HEK293 (cell line): Measurements from ENCODE around the gene LHFPL3.

Experiments
- CTCF ChIP-seq: fragments of 450-650 bp; formaldehyde crosslinking; IDR thresholded peaks from 2 replicates; pipeline ENCODE4 v1.5.1; 2016; ENCODE audit warnings: missing biosample characterization, missing genetic modification characterization
- ELK4 ChIP-seq: IDR thresholded peaks from 2 replicates; pipeline ENCODE4 v1.6.1; 2011; ENCODE audit warnings: mild to moderate bottlenecking, low read depth, low read length, borderline replicate concordance
- TCF7L2 ChIP-seq: IDR thresholded peaks from 2 replicates; pipeline ENCODE4 v1.6.1; 2011; ENCODE audit warnings: low read depth, mild to moderate bottlenecking, inconsistent platforms, low read length, moderate library complexity, borderline replicate concordance
- ZBTB20 ChIP-seq: fragments of 450-650 bp; formaldehyde crosslinking; IDR thresholded peaks from 2 replicates; pipeline ENCODE4 v1.5.1; 2016; ENCODE audit warnings: missing biosample characterization, missing genetic modification characterization
- ZBTB49 ChIP-seq: fragments of 450-650 bp; formaldehyde crosslinking; IDR thresholded peaks from 2 replicates; pipeline ENCODE4 v1.5.1; 2016; ENCODE audit warnings: missing biosample characterization, missing genetic modification characterization, low read depth
- ZNF239 ChIP-seq: fragments of 450-650 bp; formaldehyde crosslinking; IDR thresholded peaks from 2 replicates; pipeline ENCODE4 v1.5.1; 2016; ENCODE audit warnings: missing biosample characterization, missing genetic modification characterization
- ZNF341 ChIP-seq: fragments of 450-650 bp; formaldehyde crosslinking; IDR thresholded peaks from 2 replicates; pipeline ENCODE4; 2016; ENCODE audit warnings: low read depth, missing biosample characterization, missing genetic modification characterization
- ZNF426 ChIP-seq: fragments of 450-650 bp; formaldehyde crosslinking; IDR thresholded peaks from 2 replicates; pipeline ENCODE4 v1.5.1; 2017; ENCODE audit warnings: missing biosample characterization, missing genetic modification characterization, mild to moderate bottlenecking, inconsistent platforms, moderate library complexity
- ZNF449 ChIP-seq: fragments of 450-650 bp; formaldehyde crosslinking; IDR thresholded peaks from 2 replicates; pipeline ENCODE4 v1.5.1; 2017; ENCODE audit warnings: missing biosample characterization, mild to moderate bottlenecking, missing genetic modification characterization, moderate library complexity
- TF ChIP-seq, protein P1 (sequence below): fragments of 450-650 bp; formaldehyde crosslinking; IDR thresholded peaks from 2 replicates; pipeline ENCODE4 v1.5.1; 2016; ENCODE audit warnings: missing biosample characterization, missing genetic modification characterization

DNA sequence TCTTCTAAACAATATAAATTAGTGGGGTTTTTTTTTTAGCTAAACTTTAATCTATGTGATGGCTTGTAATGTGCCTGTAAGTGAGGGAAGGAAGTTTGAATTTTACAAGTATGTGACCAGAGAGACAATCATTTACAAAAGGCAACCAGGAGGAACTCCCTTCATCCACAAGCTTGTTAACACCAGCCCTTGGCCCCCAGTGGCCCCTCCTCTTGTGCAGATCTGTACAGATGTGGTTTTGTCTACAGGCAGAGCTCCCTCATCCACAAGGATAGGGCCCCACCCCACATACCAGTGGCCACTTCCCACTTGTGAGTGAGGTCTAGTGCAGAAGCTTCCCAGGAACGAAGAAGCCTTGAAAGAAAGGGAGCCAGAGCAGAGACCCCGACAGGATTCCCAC is 451.5 kb downstream of the LHFPL3 start:
- TF ChIP-seq, protein P1, sequence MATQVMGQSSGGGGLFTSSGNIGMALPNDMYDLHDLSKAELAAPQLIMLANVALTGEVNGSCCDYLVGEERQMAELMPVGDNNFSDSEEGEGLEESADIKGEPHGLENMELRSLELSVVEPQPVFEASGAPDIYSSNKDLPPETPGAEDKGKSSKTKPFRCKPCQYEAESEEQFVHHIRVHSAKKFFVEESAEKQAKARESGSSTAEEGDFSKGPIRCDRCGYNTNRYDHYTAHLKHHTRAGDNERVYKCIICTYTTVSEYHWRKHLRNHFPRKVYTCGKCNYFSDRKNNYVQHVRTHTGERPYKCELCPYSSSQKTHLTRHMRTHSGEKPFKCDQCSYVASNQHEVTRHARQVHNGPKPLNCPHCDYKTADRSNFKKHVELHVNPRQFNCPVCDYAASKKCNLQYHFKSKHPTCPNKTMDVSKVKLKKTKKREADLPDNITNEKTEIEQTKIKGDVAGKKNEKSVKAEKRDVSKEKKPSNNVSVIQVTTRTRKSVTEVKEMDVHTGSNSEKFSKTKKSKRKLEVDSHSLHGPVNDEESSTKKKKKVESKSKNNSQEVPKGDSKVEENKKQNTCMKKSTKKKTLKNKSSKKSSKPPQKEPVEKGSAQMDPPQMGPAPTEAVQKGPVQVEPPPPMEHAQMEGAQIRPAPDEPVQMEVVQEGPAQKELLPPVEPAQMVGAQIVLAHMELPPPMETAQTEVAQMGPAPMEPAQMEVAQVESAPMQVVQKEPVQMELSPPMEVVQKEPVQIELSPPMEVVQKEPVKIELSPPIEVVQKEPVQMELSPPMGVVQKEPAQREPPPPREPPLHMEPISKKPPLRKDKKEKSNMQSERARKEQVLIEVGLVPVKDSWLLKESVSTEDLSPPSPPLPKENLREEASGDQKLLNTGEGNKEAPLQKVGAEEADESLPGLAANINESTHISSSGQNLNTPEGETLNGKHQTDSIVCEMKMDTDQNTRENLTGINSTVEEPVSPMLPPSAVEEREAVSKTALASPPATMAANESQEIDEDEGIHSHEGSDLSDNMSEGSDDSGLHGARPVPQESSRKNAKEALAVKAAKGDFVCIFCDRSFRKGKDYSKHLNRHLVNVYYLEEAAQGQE (tag by site-specific recombination): no peak
- TF ChIP-seq ZNF239 (no peak), ZNF426 (no peak), ZBTB49 (tag by site-specific recombination) (no peak), ELK4 (no peak), CTCF (tag by site-specific recombination) (no peak), ZNF449 (tag by site-specific recombination) (no peak), ZNF341 (tag by site-specific recombination) (no peak), TCF7L2 (no peak), ZBTB20 (tag by site-specific recombination) (no peak)
